ENCODE data around the gene HADH. TPM values are rescaled to one million over a fixed set of nuclear protein-coding genes. Genes with fewer than 3 reads are reported as not detected.

The HADH gene
- total and polyA plus RNA-seq, 9 donors: 45.4 to 117 (median 62.5) TPM

DNA sequence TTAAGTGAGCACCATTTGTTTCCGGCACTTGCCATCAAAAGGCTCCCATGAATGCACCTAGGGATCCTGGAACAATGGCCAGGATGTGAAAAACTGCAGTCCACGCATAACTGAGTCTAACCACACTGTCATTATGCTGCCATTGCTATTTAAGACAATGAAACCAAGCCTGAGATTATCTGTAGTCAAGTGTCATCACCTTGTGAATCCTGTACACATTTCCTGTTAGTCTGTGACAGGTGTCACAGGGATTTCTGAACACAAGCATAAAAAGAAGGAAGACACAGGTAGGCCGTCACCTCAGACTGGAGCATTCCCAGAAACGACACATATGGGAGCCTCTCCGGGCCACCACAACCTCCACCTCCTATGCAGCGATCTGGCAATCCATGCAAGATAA, 66.7 kb downstream of the HADH start:
- Histone ChIP-seq H3K27me3 (no peaks in the 10 kb centered on the region), H3K4me3 (no peak overlapping the region), H3K9me3 (no peaks in the 10 kb centered on the region), H3K36me3 (no peaks in the 10 kb centered on the region), H3K4me1 (ENCODE audit: insufficient read depth) (no peaks in the 10 kb centered on the region), H3K27ac (no peak overlapping the region)
- TF ChIP-seq EP300 (IDR thresholded peaks at IDR 0.05): no peak
- TF ChIP-seq, protein P1, sequence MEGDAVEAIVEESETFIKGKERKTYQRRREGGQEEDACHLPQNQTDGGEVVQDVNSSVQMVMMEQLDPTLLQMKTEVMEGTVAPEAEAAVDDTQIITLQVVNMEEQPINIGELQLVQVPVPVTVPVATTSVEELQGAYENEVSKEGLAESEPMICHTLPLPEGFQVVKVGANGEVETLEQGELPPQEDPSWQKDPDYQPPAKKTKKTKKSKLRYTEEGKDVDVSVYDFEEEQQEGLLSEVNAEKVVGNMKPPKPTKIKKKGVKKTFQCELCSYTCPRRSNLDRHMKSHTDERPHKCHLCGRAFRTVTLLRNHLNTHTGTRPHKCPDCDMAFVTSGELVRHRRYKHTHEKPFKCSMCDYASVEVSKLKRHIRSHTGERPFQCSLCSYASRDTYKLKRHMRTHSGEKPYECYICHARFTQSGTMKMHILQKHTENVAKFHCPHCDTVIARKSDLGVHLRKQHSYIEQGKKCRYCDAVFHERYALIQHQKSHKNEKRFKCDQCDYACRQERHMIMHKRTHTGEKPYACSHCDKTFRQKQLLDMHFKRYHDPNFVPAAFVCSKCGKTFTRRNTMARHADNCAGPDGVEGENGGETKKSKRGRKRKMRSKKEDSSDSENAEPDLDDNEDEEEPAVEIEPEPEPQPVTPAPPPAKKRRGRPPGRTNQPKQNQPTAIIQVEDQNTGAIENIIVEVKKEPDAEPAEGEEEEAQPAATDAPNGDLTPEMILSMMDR (IDR thresholded peaks at IDR 0.05): no peak
- no peak for TF ChIP-seq POLR2A (IDR thresholded peaks at IDR 0.05)
- intact Hi-C loops (cut with DNase I): no loop called here
- no peak for DNase-seq
- WGBS, 3 donors: 76 to 78% (median 76%) methylated on average over 6 of the region's 6 CpGs

DNA sequence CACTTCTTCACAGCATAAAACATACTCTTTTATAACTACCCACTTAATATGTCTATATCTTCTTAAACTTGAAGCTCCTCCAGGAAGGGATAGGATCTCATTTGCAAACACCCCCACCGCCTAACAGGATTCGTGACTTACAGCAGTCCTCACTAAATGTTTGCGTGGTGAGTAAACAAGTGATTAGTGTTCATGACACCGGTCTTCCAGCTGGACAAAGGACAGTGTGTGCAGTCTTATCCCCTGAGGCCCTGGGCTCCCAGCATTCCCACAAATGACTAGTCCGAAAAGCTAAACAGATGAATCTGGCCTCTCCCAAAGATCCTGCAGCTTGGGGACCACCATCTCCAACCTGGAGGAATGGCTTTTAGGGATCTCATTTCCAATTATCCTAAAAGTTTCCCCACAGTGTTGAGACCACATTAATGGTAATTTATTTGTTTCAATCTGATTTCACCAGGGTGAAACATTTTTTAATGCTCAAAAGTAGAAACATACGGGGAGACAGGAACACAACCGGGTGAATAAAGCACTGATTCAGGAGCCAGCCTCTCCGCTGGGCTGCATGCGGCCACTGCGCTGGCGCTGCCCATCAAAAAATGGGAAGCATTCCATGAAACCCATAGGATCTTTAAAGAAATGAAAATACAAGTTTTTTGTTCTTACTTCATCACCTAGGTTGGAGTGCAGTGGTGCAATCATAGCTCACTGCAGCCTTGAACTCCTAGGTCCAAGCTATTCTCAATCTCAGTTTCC, 69.2 kb downstream of the HADH start:
- TF ChIP-seq, protein P1 (IDR thresholded peaks at IDR 0.05): no peak
- TF ChIP-seq EP300 (IDR thresholded peaks at IDR 0.05) (no peak), POLR2A (IDR thresholded peaks at IDR 0.05) (no peak)
- H3K27ac ChIP-seq: no peak overlapping the region
- H3K4me1 ChIP-seq (ENCODE audit: insufficient read depth): no peaks in the 10 kb centered on the region
- no peaks in the 10 kb centered on the region for H3K27me3 ChIP-seq
- no peaks in the 10 kb centered on the region for H3K36me3 ChIP-seq
- H3K4me3 ChIP-seq: no peak overlapping the region
- intact Hi-C loops (cut with DNase I): no loop called here
- H3K9me3 ChIP-seq: no peaks in the 10 kb centered on the region
- WGBS, 3 donors: 84 to 88% (median 85%) methylated on average over 11 of the region's 11 CpGs
- no peak for DNase-seq

DNA sequence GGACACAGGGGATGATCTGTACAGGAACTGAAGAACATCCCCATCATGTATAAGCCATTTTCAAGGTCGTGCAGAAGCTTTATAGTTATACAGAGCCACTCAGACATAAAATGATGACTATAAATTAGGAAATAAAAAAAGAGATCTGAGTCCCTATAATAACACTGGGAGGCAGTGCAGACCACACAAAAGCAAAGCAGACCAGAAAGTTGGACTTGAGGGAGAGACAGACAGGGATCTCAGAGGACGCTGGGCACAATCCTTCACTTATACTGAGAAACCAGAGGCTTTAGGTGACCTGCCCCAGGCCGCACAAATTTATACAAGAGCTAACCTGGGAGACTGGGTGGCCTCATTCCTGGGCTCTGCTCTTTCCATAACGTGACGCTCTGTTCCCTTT, 70.5 kb downstream of the HADH start:
- Histone ChIP-seq H3K4me1 (ENCODE audit: insufficient read depth) (no peaks in the 10 kb centered on the region), H3K27me3 (no peaks in the 10 kb centered on the region), H3K36me3 (no peaks in the 10 kb centered on the region), H3K27ac (no peak overlapping the region), H3K4me3 (no peak overlapping the region), H3K9me3 (no peaks in the 10 kb centered on the region)
- no peak for TF ChIP-seq POLR2A (IDR thresholded peaks at IDR 0.05)
- no peak for TF ChIP-seq EP300 (IDR thresholded peaks at IDR 0.05)
- TF ChIP-seq, protein P1 (IDR thresholded peaks at IDR 0.05): no peak
- intact Hi-C loops (cut with DNase I): no loop called here
- WGBS, 3 donors: 31 to 33% (median 33%) methylated on average over 5 of the region's 5 CpGs
- no peak for DNase-seq

DNA sequence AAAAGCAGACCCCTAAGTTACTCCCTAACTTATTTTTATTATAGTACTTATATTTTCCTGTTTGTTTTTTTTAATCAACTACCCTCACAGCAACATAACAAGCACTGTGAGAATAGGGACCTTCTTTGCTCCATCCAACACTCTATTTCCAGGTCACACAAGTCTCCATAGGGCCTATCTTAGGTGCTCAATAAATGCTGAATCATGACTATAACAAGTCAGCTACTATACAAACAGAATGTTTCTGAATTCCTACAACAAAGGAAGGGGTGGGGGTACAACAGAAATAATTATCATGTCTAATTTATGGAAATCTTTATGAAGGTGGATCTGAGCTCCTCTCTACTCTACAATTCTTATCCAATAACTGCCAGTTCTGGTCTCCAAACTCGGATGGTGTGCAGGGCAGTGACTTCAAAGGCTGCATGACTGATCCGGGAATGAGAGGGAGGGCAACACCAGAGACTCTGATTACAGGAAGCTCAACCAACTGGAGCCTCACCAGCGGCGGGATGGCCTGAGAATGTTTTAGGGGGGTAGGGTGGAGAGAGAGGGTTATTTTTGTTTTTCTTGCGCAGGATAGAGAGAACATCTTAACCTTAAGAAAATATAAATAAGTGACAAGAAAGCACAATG, 71.1 kb downstream of the HADH start:
- H3K4me3 ChIP-seq: no peak overlapping the region
- TF ChIP-seq, protein P1 (IDR thresholded peaks at IDR 0.05): no peak
- TF ChIP-seq EP300 (IDR thresholded peaks at IDR 0.05) (no peak), POLR2A (IDR thresholded peaks at IDR 0.05) (no peak)
- no peaks in the 10 kb centered on the region for H3K36me3 ChIP-seq
- no peak for DNase-seq
- no peak overlapping the region for H3K27ac ChIP-seq
- no peaks in the 10 kb centered on the region for H3K27me3 ChIP-seq
- intact Hi-C loops (cut with DNase I): no loop called here
- H3K9me3 ChIP-seq: no peaks in the 10 kb centered on the region
- no peaks in the 10 kb centered on the region for H3K4me1 ChIP-seq (ENCODE audit: insufficient read depth)
- WGBS, 3 donors: 22 to 35% (median 31%) methylated on average over 5 of the region's 5 CpGs
